Keratinocyte (primary cell): Measurements from ENCODE around the gene CSGALNACT2. TPM values are rescaled to one million over a fixed set of nuclear protein-coding genes. Genes with fewer than 3 reads are reported as not detected.

Experiments
- DNase-seq: peaks from one replicate; pipeline ENCODE4 v3.0.0-alpha.2; 2011; ENCODE audit warnings: low read depth, missing footprints, low spot score
- FAIRE-seq: peaks from 2 replicates; lab custom pipeline; 2011; peaks lifted over from hg19 to GRCh38; lab: Jason Lieb, UNC
- H2AFZ ChIP-seq: 2 replicates; pipeline ENCODE4 v1.6.0; 2012; ENCODE audit warnings: low read length, control low read depth, inconsistent platforms; ENCODE audit not compliant: control insufficient read depth
- H3K27ac ChIP-seq: 2 replicates; pipeline ENCODE4 v1.5.1; 2011; ENCODE audit warnings: low read length; ENCODE audit not compliant: control insufficient read depth, insufficient read depth
- H3K27me3 ChIP-seq: 3 replicates; pipeline ENCODE4 v1.6.0; 2011; ENCODE audit warnings: low read length; ENCODE audit not compliant: control insufficient read depth, insufficient read depth; ENCODE audit errors: extremely low read depth
- H3K36me3 ChIP-seq, 2 experiments: 2 replicates in 1 of 2; 3 replicates in 1 of 2; pipeline ENCODE4 v1.5.1; 2011; ENCODE audit warnings: low read length in 2 of 2, mild to moderate bottlenecking in 1 of 2; ENCODE audit not compliant: control insufficient read depth in 2 of 2, insufficient read depth in 2 of 2; ENCODE audit errors: extremely low read depth in 1 of 2
- H3K4me1 ChIP-seq: 3 replicates; pipeline ENCODE4 v1.5.1; 2011; ENCODE audit warnings: low read length; ENCODE audit not compliant: control insufficient read depth, insufficient read depth; ENCODE audit errors: extremely low read depth
- H3K4me2 ChIP-seq: 3 replicates; pipeline ENCODE4 v1.6.0; 2011; ENCODE audit warnings: low read depth, low read length; ENCODE audit not compliant: control insufficient read depth, insufficient read depth; ENCODE audit errors: extremely low read depth
- H3K4me3 ChIP-seq, 3 experiments: fragments of 200-600 bp in 1 of 3; sonication (generic) in 1 of 3; 2 replicates in 2 of 3; 3 replicates in 1 of 3; pipeline ENCODE4 v1.5.1; 2011 to 2016; ENCODE audit warnings: low read length in 3 of 3, mild to moderate bottlenecking in 3 of 3, control low read depth in 2 of 3, inconsistent platforms in 1 of 3, low read depth in 1 of 3, mixed read lengths in 1 of 3, mixed run types in 1 of 3, moderate library complexity in 1 of 3; ENCODE audit not compliant: control insufficient read depth in 2 of 3, insufficient read depth in 2 of 3; ENCODE audit errors: extremely low read depth in 1 of 3
- H3K79me2 ChIP-seq: 2 replicates; pipeline ENCODE4 v1.6.0; 2012; ENCODE audit warnings: low read length; ENCODE audit not compliant: control insufficient read depth, insufficient read depth
- H3K9ac ChIP-seq: 3 replicates; pipeline ENCODE4 v1.6.0; 2011; ENCODE audit warnings: low read length; ENCODE audit not compliant: control insufficient read depth, insufficient read depth; ENCODE audit errors: extremely low read depth
- H3K9me1 ChIP-seq: 3 replicates; pipeline ENCODE4 v1.6.0; 2011; ENCODE audit warnings: low read length; ENCODE audit not compliant: control insufficient read depth, insufficient read depth; ENCODE audit errors: extremely low read depth
- H3K9me3 ChIP-seq: 2 replicates; pipeline ENCODE4 v1.5.1; 2012; ENCODE audit warnings: low read depth, low read length; ENCODE audit not compliant: control insufficient read depth
- H4K20me1 ChIP-seq: 3 replicates; pipeline ENCODE4 v1.6.0; 2011; ENCODE audit warnings: low read length; ENCODE audit not compliant: control insufficient read depth, insufficient read depth; ENCODE audit errors: extremely low read depth
- EZH2 ChIP-seq: IDR thresholded peaks from one replicate; pipeline ENCODE4 v1.6.1; 2012; ENCODE audit warnings: inconsistent platforms, mild to moderate bottlenecking, low read length, moderate library complexity
- dilution Hi-C: fragments of 300-500 bp; cut with MboI; formaldehyde crosslinking; loops from one replicate; pipeline ENCODE4 v1.7.0; 2020; ENCODE audit warnings: low sequenced_read_pairs; ENCODE audit not compliant: extremely low pct_ligation_motif_present
- polyA plus RNA-seq, 5 experiments: library from polyadenylated mRNA; depleted of rRNA in 3 of 5; stranded (reverse) in 3 of 5; stranded (forward) in 1 of 5; unstranded in 1 of 5; fragments of >200 nt; gene quantifications; 1 replicate in 1 of 5; 2 replicates in 3 of 5; 3 replicates in 1 of 5; pipeline versions ENCODE4 v1.2.1 to v1.2.3, GENCODE V29; 2011 to 2012; ENCODE audit warnings: missing spikeins in 2 of 5, low read depth in 1 of 5, low replicate concordance in 1 of 5
- TF ChIP-seq, protein P1 (sequence below), 3 experiments: IDR thresholded peaks in 1 of 3; conservative IDR thresholded peaks in 1 of 3; optimal IDR thresholded peaks in 1 of 3; 2 replicates in 2 of 3; 3 replicates in 1 of 3; pipeline versions ENCODE3 to v1.5.1; 2011; ENCODE audit warnings: low read length in 3 of 3, mild to moderate bottlenecking in 3 of 3, moderate library complexity in 2 of 3, control low read depth in 1 of 3, inconsistent platforms in 1 of 3; ENCODE audit not compliant: insufficient read depth in 2 of 3; ENCODE audit errors: extremely low read depth in 1 of 3

Gene CSGALNACT2
- polyA plus RNA-seq, 1 donor (not counting 4 experiments of a cell fraction or from before 2014, with no cell fraction given): 19.7 TPM

DNA sequence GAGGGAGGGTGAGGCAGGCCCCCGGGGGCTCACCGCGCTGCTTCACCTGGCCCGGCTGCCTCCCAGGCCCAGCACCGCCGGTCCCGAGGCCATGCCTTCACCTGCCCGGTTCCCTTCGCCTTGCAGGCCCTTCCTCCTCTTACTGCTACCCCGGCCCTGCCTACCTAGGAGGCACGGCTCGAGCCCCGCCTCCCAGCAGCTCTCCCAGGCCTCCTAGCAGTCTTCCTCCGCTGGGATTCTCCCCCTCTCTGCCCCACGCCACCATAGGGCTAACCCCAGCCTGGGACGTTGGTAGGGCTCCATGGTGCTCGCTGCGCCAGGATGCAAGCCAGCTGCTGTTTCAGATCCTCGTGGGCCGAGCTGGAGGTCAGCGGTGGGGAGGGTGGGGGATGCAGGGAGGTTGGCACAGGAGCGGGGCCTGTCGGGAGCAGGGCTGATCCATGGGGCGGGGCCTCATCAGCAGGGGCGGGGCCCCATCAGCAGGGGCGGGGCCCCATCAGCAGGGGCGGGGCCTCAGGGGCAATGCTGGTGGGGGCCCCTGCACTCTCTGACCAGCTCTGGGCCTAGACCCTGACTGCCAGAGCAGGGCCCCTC, 65.3 kb downstream of the CSGALNACT2 start:
- Histone ChIP-seq H3K4me3 (peak overlapping the region in 1 of 3 experiments; percentile 53), H4K20me1 (no peaks in the 10 kb centered on the region), H3K4me1 (no peaks in the 10 kb centered on the region), H3K27me3 (no peaks in the 10 kb centered on the region), H3K27ac (no peak overlapping the region), H3K9me3 (no peaks in the 10 kb centered on the region), H3K4me2 (no peak overlapping the region), H3K36me3 (peaks cover 0 to 1% of the 10 kb centered on the region in 2 experiments), H3K79me2 (no peaks in the 10 kb centered on the region), H3K9me1 (no peaks in the 10 kb centered on the region), H3K9ac (no peak overlapping the region), H2AFZ (no peak overlapping the region)
- DNase-seq (no peak), FAIRE-seq (no peak)
- dilution Hi-C loops: no loop called here
- no peak for TF ChIP-seq EZH2
- TF ChIP-seq, protein P1, sequence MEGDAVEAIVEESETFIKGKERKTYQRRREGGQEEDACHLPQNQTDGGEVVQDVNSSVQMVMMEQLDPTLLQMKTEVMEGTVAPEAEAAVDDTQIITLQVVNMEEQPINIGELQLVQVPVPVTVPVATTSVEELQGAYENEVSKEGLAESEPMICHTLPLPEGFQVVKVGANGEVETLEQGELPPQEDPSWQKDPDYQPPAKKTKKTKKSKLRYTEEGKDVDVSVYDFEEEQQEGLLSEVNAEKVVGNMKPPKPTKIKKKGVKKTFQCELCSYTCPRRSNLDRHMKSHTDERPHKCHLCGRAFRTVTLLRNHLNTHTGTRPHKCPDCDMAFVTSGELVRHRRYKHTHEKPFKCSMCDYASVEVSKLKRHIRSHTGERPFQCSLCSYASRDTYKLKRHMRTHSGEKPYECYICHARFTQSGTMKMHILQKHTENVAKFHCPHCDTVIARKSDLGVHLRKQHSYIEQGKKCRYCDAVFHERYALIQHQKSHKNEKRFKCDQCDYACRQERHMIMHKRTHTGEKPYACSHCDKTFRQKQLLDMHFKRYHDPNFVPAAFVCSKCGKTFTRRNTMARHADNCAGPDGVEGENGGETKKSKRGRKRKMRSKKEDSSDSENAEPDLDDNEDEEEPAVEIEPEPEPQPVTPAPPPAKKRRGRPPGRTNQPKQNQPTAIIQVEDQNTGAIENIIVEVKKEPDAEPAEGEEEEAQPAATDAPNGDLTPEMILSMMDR (optimal IDR thresholded peaks at IDR 0.05 in 1 of 3, IDR thresholded peaks at IDR 0.05 in 1 of 3, conservative IDR thresholded peaks at IDR 0.05 in 1 of 3; ENCODE audit: extremely low read depth in 1 of 3, insufficient read depth in 2 of 3, low read length in 3 of 3): no peak

DNA sequence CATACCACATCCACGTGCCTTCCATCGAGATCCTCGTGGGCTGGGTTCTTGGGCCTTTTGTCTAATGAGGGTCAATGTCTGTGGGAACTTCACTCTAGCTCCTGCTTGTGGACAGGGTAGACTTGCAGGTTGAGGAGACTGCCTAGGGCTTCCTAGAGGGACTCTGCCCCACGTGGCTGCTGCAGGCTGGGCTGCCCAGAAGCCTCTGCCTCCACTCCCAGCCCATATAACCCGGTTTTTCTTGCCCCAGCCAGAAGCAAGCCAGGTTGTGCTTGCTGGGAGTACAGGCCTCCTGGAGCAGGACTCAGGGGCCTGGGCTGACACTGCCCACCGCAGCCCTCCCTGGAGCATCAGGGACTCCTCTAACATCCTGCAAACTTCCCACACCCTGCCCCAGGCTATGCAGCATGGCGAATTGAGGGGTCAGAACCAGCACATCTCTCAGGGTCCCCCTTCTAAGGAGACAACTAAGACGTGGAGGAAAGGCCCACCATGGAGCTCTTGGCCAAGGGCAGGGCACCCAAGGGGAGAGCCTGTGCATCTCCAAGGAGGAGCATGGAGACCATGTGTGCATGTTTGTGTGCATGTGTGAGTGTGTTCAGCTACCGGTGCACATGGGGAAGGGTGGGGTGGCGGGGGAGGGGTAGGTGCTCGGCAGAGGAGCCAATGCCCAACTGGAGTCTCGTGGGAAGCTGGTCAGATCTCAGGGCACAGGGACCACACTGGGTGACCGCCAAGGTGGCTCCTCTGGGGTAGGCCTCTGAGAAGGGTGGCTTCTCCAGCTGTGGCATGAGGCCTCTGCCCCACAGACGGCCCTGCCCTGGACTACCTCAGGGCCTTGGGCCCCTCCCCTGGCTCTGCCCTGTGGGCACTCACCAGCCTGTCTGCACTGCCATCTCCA, 66.0 kb downstream of the CSGALNACT2 start:
- Histone ChIP-seq H3K79me2 (no peaks in the 10 kb centered on the region), H3K36me3 (peaks cover 0 to 1% of the 10 kb centered on the region in 2 experiments), H3K4me3 (no peak overlapping the region), H3K9me1 (no peaks in the 10 kb centered on the region), H3K4me1 (no peaks in the 10 kb centered on the region), H3K4me2 (no peak overlapping the region), H3K27me3 (no peaks in the 10 kb centered on the region), H2AFZ (no peak overlapping the region), H3K27ac (no peak overlapping the region), H3K9ac (no peak overlapping the region), H4K20me1 (no peaks in the 10 kb centered on the region), H3K9me3 (no peaks in the 10 kb centered on the region)
- dilution Hi-C loops: no loop called here
- no peak for FAIRE-seq
- DNase-seq: no peak
- no peak for TF ChIP-seq EZH2
- TF ChIP-seq, protein P1 (optimal IDR thresholded peaks at IDR 0.05 in 1 of 3, IDR thresholded peaks at IDR 0.05 in 1 of 3, conservative IDR thresholded peaks at IDR 0.05 in 1 of 3; ENCODE audit: extremely low read depth in 1 of 3, insufficient read depth in 2 of 3, low read length in 3 of 3): peak in 1 of 3 experiments; percentile 14
